Activated CD4-positive, alpha-beta T cell treated with anti-CD3 and anti-CD28 coated beads, Interleukin-2, Interleukin-6, amounts not matched to agents 100 ng/mL and 50 ng/mL, durations not matched to agents 16 hours and 8 hours (primary cell): ENCODE data around the gene ZRANB2.
A peak's percentile ranks its signal among the peaks of the same experiment; 100 is the strongest.

Experiments
- DNase-seq: peaks from one replicate; pipeline ENCODE4 v3.0.0-alpha.2; 2020

Gene ZRANB2

GRCh38 chr1:71080739-71081696 is at the start of gene ZRANB2:
Gene ZRANB2 (minus strand): TSS chr1:71081035. CDS start chr1:71080995, 40 bp downstream.
- peak; percentile 95 for DNase-seq

- DNase-seq = no peak
These were observed 47.2 kb upstream of the ZRANB2 start for GRCh38 chr1:71128060-71128459.

GRCh38 chr1:71118086-71118485 is 37.3 kb upstream of the ZRANB2 start:
- DNase-seq = no peak

GRCh38 chr1:71116729-71117128 is 35.9 kb upstream of the ZRANB2 start:
- no peak for DNase-seq

GRCh38 chr1:71106658-71107322 is 26.0 kb upstream of the ZRANB2 start:
- no peak for DNase-seq

GRCh38 chr1:71104417-71104816 is 23.6 kb upstream of the ZRANB2 start:
- no peak for DNase-seq

GRCh38 chr1:71101839-71102376 is 21.1 kb upstream of the ZRANB2 start:
- DNase-seq = no peak

GRCh38 chr1:71097428-71097827 is 16.6 kb upstream of the ZRANB2 start:
- DNase-seq = no peak

GRCh38 chr1:71094913-71095312 is 14.1 kb upstream of the ZRANB2 start:
- DNase-seq = no peak

GRCh38 chr1:71093938-71094337 is 13.1 kb upstream of the ZRANB2 start:
- DNase-seq = no peak

- DNase-seq = no peak
These were observed 8.9 kb upstream of the ZRANB2 start for GRCh38 chr1:71089536-71090270.

GRCh38 chr1:71088645-71089287 is 7.9 kb upstream of the ZRANB2 start:
- DNase-seq = no peak

GRCh38 chr1:71087713-71088112 is 6.9 kb upstream of the ZRANB2 start:
- no peak for DNase-seq

GRCh38 chr1:71087060-71087459 is 6.2 kb upstream of the ZRANB2 start:
- DNase-seq = no peak

- DNase-seq = no peak
These were observed 5.5 kb upstream of the ZRANB2 start for GRCh38 chr1:71086331-71086730.

GRCh38 chr1:71083271-71083670 is 2.4 kb upstream of the ZRANB2 start:
- no peak for DNase-seq

GRCh38 chr1:71081697-71082080 is 854 bp upstream of the ZRANB2 start:
- DNase-seq = peak; percentile 4

- peak; percentile 24 for DNase-seq
These were observed 551 bp downstream of the ZRANB2 start for GRCh38 chr1:71080230-71080738.

GRCh38 chr1:71074681-71075080 is 6.2 kb downstream of the ZRANB2 start:
- peak; percentile 18 for DNase-seq

- DNase-seq = no peak
These were observed 8.6 kb downstream of the ZRANB2 start for GRCh38 chr1:71072273-71072672.

GRCh38 chr1:71071720-71072119 is 9.1 kb downstream of the ZRANB2 start:
- DNase-seq = no peak
